ENCODE measurements around the gene SYNE4.

SYNE4 gene

DNA sequence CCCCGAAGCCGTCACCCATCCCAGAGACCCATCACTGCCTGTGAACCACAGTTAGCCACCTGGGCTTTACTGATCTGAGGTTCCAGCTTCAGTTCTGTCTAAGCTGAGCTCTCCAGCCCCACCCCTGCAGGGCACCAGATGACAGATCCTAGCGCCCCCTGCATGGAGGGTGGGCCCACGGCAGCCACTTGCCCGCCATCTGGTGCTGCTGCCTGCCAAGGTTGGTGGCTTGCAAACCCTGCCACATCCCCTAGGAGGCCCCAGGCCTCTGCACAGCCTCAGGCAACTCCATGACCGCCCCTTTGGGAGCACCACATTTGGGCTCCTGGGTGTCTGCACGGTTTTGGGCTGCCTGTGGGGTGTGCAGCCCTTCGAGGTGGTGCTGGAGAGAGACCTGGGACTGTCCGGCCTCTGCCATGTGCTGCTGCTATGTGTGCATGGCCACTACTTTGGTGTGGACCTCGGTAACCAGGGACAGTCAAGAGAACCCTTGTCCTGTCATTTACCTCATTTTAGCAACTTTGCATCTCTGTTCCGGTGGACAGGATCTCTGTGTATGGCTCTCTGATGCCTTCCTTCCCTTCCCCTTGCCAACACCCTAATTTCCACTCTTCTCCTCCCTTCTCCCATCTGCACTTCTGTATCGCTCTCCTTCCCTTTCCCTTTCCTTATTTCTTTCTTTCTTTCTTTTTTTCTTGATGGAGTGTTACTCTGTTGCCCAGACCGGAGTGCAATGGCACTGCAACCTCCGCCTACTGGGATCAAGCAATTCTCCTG is 31.0 kb downstream of the SYNE4 start:
- Histone ChIP-seq H3K36me3 (no peaks in the 10 kb centered on the region), H3K4me3 (no peak overlapping the region), H3K4me1 (no peaks in the 10 kb centered on the region), H3K27ac (no peak overlapping the region), H3K9me3 (no peaks in the 10 kb centered on the region), H3K27me3 (peaks cover 0 to 63% of the 10 kb centered on the region in 2 donors)
- TF ChIP-seq, protein P1, sequence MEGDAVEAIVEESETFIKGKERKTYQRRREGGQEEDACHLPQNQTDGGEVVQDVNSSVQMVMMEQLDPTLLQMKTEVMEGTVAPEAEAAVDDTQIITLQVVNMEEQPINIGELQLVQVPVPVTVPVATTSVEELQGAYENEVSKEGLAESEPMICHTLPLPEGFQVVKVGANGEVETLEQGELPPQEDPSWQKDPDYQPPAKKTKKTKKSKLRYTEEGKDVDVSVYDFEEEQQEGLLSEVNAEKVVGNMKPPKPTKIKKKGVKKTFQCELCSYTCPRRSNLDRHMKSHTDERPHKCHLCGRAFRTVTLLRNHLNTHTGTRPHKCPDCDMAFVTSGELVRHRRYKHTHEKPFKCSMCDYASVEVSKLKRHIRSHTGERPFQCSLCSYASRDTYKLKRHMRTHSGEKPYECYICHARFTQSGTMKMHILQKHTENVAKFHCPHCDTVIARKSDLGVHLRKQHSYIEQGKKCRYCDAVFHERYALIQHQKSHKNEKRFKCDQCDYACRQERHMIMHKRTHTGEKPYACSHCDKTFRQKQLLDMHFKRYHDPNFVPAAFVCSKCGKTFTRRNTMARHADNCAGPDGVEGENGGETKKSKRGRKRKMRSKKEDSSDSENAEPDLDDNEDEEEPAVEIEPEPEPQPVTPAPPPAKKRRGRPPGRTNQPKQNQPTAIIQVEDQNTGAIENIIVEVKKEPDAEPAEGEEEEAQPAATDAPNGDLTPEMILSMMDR (IDR thresholded peaks at IDR 0.05), result no peak
- intact Hi-C loops (cut with DNase I; ENCODE audit: low total_unique reads), result no loop called here
- no peak for DNase-seq

DNA sequence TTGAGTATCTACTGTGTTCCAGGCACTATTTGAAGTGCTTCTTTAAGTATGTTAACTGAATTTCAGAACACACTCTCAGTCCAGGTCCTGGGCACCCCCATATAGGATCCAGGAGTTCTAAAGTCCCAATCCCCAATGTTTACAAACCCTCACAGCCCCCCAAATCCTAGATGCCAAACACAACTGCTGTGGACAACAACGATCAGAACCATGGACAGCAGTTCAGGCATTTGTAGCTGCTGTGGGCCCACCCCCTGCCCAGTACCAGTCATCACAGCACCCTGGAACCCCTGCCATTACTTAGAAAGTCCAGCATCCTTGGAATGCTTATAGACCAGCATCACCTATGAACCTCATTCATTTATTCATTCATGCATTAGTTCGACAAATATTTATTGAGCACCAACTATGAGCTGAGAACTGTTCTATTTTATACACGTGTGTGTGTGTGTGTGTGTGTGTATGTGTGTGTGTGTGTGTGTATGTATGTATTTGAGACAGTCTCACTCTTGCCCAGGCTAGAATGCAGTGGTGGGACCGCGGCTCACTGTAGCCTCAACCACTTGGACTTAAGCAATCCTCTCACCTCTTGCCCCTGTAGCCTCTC is 32.9 kb downstream of the SYNE4 start:
- Histone ChIP-seq H3K27me3 (peaks cover 0 to 57% of the 10 kb centered on the region in 2 donors), H3K4me3 (no peak overlapping the region), H3K4me1 (no peaks in the 10 kb centered on the region), H3K27ac (no peak overlapping the region), H3K9me3 (no peaks in the 10 kb centered on the region), H3K36me3 (no peaks in the 10 kb centered on the region)
- no peak for DNase-seq
- intact Hi-C loops (cut with DNase I; ENCODE audit: low total_unique reads), result no loop called here
- TF ChIP-seq, protein P1 (IDR thresholded peaks at IDR 0.05), result no peak

DNA sequence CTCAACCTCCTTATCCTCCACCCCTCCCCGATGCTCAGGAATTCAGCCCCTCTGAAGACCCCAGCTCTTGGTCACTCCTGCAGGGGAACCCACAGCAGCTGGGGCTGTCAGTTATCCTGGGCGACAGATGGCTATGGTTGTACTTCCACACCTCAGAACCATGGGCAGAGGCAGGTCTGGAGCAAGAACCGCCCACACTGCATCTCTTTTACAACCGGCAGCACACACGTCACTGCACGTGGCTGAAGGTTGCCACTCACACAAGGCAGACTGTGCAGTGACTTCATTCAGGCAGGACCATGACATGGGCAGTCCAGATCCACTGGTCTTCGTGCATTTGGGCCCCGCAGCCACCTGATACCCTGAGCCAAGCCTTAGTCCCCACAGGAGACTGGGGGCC is 35.1 kb downstream of the SYNE4 start:
- DNase-seq, result no peak
- Histone ChIP-seq H3K9me3 (no peaks in the 10 kb centered on the region), H3K4me3 (no peak overlapping the region), H3K27me3 (peaks cover 0 to 43% of the 10 kb centered on the region in 2 donors), H3K27ac (no peak overlapping the region), H3K4me1 (no peaks in the 10 kb centered on the region), H3K36me3 (no peaks in the 10 kb centered on the region)
- intact Hi-C loops (cut with DNase I; ENCODE audit: low total_unique reads), result no loop called here
- TF ChIP-seq, protein P1 (IDR thresholded peaks at IDR 0.05), result no peak

DNA sequence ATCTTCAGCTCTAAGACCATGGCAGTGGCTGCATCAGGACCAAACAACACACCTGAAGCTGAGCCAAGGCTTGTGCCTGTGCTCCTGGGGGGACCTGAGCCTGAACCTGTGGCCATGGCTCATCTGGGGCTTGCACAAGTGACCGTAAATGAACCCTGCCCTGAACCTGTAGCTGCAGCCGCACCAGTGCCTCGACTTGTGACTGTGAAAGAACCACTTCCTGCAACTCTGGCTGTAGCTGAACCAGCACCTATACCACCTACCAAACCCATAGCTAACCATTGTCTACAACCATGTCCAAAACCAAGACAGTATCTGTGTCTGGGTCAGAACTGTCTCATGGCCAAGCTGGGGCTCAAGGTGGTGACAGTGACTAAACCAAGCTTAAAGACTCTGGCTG is 41.8 kb downstream of the SYNE4 start:
- DNase-seq, result no peak
- no peaks in the 10 kb centered on the region for H3K9me3 ChIP-seq
- H3K27me3 ChIP-seq, result peaks cover 0 to 30% of the 10 kb centered on the region in 2 donors
- TF ChIP-seq, protein P1 (IDR thresholded peaks at IDR 0.05), result no peak
- H3K27ac ChIP-seq, result no peak overlapping the region
- H3K4me1 ChIP-seq, result no peaks in the 10 kb centered on the region
- no peaks in the 10 kb centered on the region for H3K36me3 ChIP-seq
- H3K4me3 ChIP-seq, result no peak overlapping the region
- intact Hi-C loops (cut with DNase I; ENCODE audit: low total_unique reads), result no loop called here

DNA sequence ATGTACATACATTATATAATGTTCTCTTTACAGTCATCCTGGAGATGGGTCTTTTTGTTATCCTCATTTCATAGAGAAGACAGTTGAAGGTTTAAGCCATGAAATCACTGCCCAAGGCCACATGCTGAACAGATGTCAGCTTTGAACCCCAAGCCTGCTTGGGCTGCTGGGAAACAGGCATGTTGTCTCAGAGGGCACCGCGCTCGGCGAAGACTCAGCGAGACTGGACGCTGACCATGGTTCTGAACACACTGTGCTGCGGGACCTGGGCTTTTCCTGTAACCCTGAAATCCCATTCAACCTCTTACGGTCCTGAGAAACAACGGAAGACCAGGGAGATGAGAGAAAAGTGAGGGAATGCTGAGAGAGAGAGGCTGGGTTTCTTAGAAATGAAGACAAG is 45.1 kb downstream of the SYNE4 start:
- Histone ChIP-seq H3K4me1 (peaks cover 0 to 13% (median 11%) of the 10 kb centered on the region in 4 donors), H3K27ac (no peak overlapping the region), H3K4me3 (no peak overlapping the region), H3K9me3 (no peaks in the 10 kb centered on the region), H3K36me3 (no peaks in the 10 kb centered on the region), H3K27me3 (peaks cover 0 to 60% of the 10 kb centered on the region in 2 donors)
- TF ChIP-seq, protein P1 (IDR thresholded peaks at IDR 0.05), result no peak
- no peak for DNase-seq
- intact Hi-C loops (cut with DNase I; ENCODE audit: low total_unique reads), result no loop called here

Data from tibial artery (tissue), 4 donors.